ENCODE data around the gene ADGRL1.

ADGRL1 gene

GRCh38 chr19:14177496-14178074 lies 28.4 kb downstream of the ADGRL1 start:
- no peak overlapping the region for H3K4me3 ChIP-seq (ENCODE audit: low read depth, low read length)
- TF ChIP-seq, protein P1, sequence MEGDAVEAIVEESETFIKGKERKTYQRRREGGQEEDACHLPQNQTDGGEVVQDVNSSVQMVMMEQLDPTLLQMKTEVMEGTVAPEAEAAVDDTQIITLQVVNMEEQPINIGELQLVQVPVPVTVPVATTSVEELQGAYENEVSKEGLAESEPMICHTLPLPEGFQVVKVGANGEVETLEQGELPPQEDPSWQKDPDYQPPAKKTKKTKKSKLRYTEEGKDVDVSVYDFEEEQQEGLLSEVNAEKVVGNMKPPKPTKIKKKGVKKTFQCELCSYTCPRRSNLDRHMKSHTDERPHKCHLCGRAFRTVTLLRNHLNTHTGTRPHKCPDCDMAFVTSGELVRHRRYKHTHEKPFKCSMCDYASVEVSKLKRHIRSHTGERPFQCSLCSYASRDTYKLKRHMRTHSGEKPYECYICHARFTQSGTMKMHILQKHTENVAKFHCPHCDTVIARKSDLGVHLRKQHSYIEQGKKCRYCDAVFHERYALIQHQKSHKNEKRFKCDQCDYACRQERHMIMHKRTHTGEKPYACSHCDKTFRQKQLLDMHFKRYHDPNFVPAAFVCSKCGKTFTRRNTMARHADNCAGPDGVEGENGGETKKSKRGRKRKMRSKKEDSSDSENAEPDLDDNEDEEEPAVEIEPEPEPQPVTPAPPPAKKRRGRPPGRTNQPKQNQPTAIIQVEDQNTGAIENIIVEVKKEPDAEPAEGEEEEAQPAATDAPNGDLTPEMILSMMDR (IDR thresholded peaks at IDR 0.05; ENCODE audit: low read depth, low read length, missing control alignments) = no peak
- in situ Hi-C loops (cut with HindIII; ENCODE audit: low sequenced_read_pairs) = no loop called here
- DNase-seq (ENCODE audit: low read depth) = no peak

DNA sequence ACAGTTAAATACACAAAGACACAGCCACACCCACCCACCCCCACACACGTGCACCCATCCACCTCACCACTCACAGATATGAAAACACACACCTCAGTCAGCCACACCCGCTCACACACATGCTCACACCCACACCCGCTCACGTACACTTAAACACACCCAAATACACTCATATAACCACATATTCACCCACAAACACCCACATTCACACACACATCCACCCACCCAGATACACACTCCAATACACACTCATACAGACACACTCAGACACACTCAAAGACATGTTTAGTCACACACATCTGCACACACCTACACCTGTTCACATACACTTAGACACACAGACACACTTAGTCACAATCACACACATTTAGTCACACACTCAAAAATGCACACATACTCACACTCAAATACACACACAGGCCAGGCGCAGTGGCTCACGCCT lies 30.6 kb downstream of the ADGRL1 start:
- H3K4me3 ChIP-seq (ENCODE audit: low read depth, low read length) = no peak overlapping the region
- TF ChIP-seq, protein P1 (IDR thresholded peaks at IDR 0.05; ENCODE audit: low read depth, low read length, missing control alignments) = no peak
- in situ Hi-C loops (cut with HindIII; ENCODE audit: low sequenced_read_pairs) = no loop called here
- DNase-seq (ENCODE audit: low read depth) = no peak

DNA sequence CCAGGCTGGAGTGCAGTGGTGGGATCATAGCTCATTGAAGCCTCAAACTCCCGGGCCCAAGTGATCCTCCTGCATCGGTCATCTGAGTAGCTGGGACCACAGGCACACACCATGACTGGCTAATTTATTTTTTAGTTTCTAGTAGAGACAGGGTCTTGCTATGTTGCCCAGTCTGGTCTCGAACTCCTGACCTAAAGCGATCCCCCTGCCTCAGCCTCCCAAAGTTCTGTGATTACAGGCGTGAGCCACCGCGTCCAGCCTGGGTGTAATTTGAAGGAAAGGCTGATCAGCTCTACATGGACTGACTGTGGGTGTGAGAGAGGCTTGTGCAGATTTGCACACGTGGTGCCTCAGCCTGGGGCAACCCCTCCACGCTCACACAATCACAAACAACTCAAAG lies 31.1 kb downstream of the ADGRL1 start:
- in situ Hi-C loops (cut with HindIII; ENCODE audit: low sequenced_read_pairs) = no loop called here
- no peak overlapping the region for H3K4me3 ChIP-seq (ENCODE audit: low read depth, low read length)
- DNase-seq (ENCODE audit: low read depth) = no peak
- TF ChIP-seq, protein P1 (IDR thresholded peaks at IDR 0.05; ENCODE audit: low read depth, low read length, missing control alignments) = no peak

GRCh38 chr19:14168993-14169392 lies 37.0 kb downstream of the ADGRL1 start:
- H3K4me3 ChIP-seq (ENCODE audit: low read depth, low read length) = no peak overlapping the region
- in situ Hi-C loops (cut with HindIII; ENCODE audit: low sequenced_read_pairs) = no loop called here
- TF ChIP-seq, protein P1 (IDR thresholded peaks at IDR 0.05; ENCODE audit: low read depth, low read length, missing control alignments) = no peak
- no peak for DNase-seq (ENCODE audit: low read depth)

GRCh38 chr19:14168259-14168972 lies 37.6 kb downstream of the ADGRL1 start:
- no peak for DNase-seq (ENCODE audit: low read depth)
- TF ChIP-seq, protein P1 (IDR thresholded peaks at IDR 0.05; ENCODE audit: low read depth, low read length, missing control alignments) = no peak
- no peak overlapping the region for H3K4me3 ChIP-seq (ENCODE audit: low read depth, low read length)
- in situ Hi-C loops (cut with HindIII; ENCODE audit: low sequenced_read_pairs) = no loop called here

DNA sequence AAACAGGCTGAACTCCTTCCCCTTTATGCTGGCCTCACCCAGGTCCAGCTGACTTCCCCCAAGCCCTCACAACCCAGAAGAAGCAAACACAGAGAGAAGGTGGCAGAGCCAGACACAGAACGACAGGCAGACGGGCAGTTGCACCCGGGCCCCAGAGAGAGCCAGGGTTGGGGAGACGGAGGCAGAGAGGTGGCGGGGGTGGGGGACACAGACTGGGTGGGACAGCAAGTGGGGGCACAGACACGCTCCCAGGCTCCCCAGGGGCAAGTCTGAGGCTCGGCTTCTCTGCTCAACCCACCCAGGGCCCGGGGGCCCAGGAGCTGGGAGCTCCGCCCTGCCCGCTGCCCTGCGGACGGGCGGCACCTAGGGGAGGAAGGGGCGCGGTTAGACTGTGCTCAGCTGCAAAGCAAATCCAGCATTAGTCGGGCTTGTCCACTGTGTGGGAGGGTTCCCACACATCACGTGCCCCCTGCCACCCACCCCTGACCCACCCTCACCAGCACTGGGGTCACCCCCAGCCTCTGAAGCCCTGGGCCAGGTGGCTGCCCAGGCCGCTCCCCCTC lies 38.3 kb downstream of the ADGRL1 start:
- no peak for DNase-seq (ENCODE audit: low read depth)
- H3K4me3 ChIP-seq (ENCODE audit: low read depth, low read length) = no peak overlapping the region
- TF ChIP-seq, protein P1 (IDR thresholded peaks at IDR 0.05; ENCODE audit: low read depth, low read length, missing control alignments) = no peak
- in situ Hi-C loops (cut with HindIII; ENCODE audit: low sequenced_read_pairs) = no loop called here
